Measurements from ENCODE around the gene OR51V1.

OR51V1 gene

GRCh38 chr11:5238486-5238885, 38.0 kb upstream of the OR51V1 start:
- Histone ChIP-seq H3K27ac (replicated peaks) (no peak overlapping the region), H3K4me3 (replicated peaks; ENCODE audit: insufficient read depth, low read length) (no peak overlapping the region), H3K27me3 (ENCODE audit: insufficient read depth, poor library complexity, severe bottlenecking) (no peaks in the 10 kb centered on the region)
- no peak for DNase-seq (ENCODE audit: low read depth in 1 of 2, low spot score in 1 of 2)
- TF ChIP-seq SPI1 (IDR thresholded peaks at IDR 0.05; ENCODE audit: borderline replicate concordance, low read depth) (no peak), GABPA (IDR thresholded peaks at IDR 0.05; ENCODE audit: low read depth) (no peak), POLR2AphosphoS5 (IDR thresholded peaks at IDR 0.05; ENCODE audit: low read depth) (no peak), CTCF (IDR thresholded peaks at IDR 0.05; ENCODE audit: insufficient read depth, low read length) (no peak), REST (IDR thresholded peaks at IDR 0.05; ENCODE audit: insufficient replicate concordance, low read depth) (no peak)

GRCh38 chr11:5237420-5237819, 36.9 kb upstream of the OR51V1 start:
- TF ChIP-seq SPI1 (IDR thresholded peaks at IDR 0.05; ENCODE audit: borderline replicate concordance, low read depth) (no peak), CTCF (IDR thresholded peaks at IDR 0.05; ENCODE audit: insufficient read depth, low read length) (no peak), POLR2AphosphoS5 (IDR thresholded peaks at IDR 0.05; ENCODE audit: low read depth) (no peak), GABPA (IDR thresholded peaks at IDR 0.05; ENCODE audit: low read depth) (no peak), REST (IDR thresholded peaks at IDR 0.05; ENCODE audit: insufficient replicate concordance, low read depth) (no peak)
- no peak for DNase-seq (ENCODE audit: low read depth in 1 of 2, low spot score in 1 of 2)
- Histone ChIP-seq H3K4me3 (replicated peaks; ENCODE audit: insufficient read depth, low read length) (no peak overlapping the region), H3K27ac (replicated peaks) (no peak overlapping the region), H3K27me3 (ENCODE audit: insufficient read depth, poor library complexity, severe bottlenecking) (no peaks in the 10 kb centered on the region)

GRCh38 chr11:5235364-5236095, 35.0 kb upstream of the OR51V1 start:
- Histone ChIP-seq H3K27me3 (ENCODE audit: insufficient read depth, poor library complexity, severe bottlenecking) (no peaks in the 10 kb centered on the region), H3K4me3 (replicated peaks; ENCODE audit: insufficient read depth, low read length) (no peak overlapping the region), H3K27ac (replicated peaks) (no peak overlapping the region)
- TF ChIP-seq POLR2AphosphoS5 (IDR thresholded peaks at IDR 0.05; ENCODE audit: low read depth) (no peak), REST (IDR thresholded peaks at IDR 0.05; ENCODE audit: insufficient replicate concordance, low read depth) (no peak), GABPA (IDR thresholded peaks at IDR 0.05; ENCODE audit: low read depth) (no peak), CTCF (IDR thresholded peaks at IDR 0.05; ENCODE audit: insufficient read depth, low read length) (no peak), SPI1 (IDR thresholded peaks at IDR 0.05; ENCODE audit: borderline replicate concordance, low read depth) (no peak)
- DNase-seq (ENCODE audit: low read depth in 1 of 2, low spot score in 1 of 2): no peak
